Measurements from ENCODE around the gene OR4N2. TPM values are rescaled to one million over a fixed set of nuclear protein-coding genes. Genes with fewer than 3 reads are reported as not detected.
"Not testable (repeated sequence)": the region's sequence is repeated elsewhere in the genome, so short reads cannot be mapped to it uniquely, and the experiment has no call there.

The OR4N2 gene, protein sequence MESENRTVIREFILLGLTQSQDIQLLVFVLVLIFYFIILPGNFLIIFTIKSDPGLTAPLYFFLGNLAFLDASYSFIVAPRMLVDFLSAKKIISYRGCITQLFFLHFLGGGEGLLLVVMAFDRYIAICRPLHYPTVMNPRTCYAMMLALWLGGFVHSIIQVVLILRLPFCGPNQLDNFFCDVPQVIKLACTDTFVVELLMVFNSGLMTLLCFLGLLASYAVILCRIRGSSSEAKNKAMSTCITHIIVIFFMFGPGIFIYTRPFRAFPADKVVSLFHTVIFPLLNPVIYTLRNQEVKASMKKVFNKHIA
- polyA plus RNA-seq (2013): not detected in 2 replicates

DNA sequence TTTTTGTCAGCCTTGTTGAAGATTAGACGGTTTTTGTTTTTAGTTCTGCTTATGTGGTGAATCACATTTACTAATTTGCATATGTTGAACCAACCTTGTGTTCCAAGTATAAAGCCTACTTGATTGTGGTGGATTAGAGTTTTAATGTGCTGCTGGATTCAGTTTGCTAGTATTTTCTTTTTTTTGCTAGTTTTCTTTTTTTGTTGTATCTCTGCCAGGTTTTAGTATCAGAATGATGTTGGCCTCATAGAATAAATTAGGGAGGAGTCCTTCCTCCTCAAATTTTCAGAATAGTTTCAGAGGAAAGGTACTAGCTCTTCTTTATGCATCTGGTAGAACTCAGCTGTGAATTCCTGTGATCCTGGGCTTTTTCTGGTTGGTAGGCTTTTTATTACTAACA, at the start of gene OR4N2:
TSS of gene OR4N2 (plus strand) at position 301 of the 400 bp plus-strand sequence. CDS start 23,679 bp downstream, outside the sequence.
- not testable (repeated sequence) for H4K12ac ChIP-seq (ENCODE audit: low read depth, low read length); H3K4ac ChIP-seq (ENCODE audit: low read depth, low read length); H3K27ac ChIP-seq (ENCODE audit: low read depth, low read length); H2AK5ac ChIP-seq (ENCODE audit: low read length); H2AFZ ChIP-seq (ENCODE audit: insufficient read depth, low read length, poor library complexity); H3K4me3 ChIP-seq (ENCODE audit: low read depth, low read length); H3K4me2 ChIP-seq (ENCODE audit: low read length); H3K79me2 ChIP-seq (ENCODE audit: control insufficient read depth, insufficient read depth, low read length, poor library complexity); H3K14ac ChIP-seq (ENCODE audit: low read length); H3K79me1 ChIP-seq (ENCODE audit: low read length); H3K36me3 ChIP-seq (ENCODE audit: control insufficient read depth in 1 of 2, insufficient read depth in 2 of 2, low read length in 2 of 2); H2BK120ac ChIP-seq (ENCODE audit: insufficient read depth, low read length, poor library complexity); H2BK5ac ChIP-seq (ENCODE audit: low read depth, low read length, poor library complexity); H3K9ac ChIP-seq (ENCODE audit: low read length); H2BK12ac ChIP-seq (ENCODE audit: low read length); H3K4me1 ChIP-seq (ENCODE audit: control insufficient read depth in 1 of 2, insufficient read depth in 2 of 2, low read length in 2 of 2); DNase-seq; H3K27me3 ChIP-seq (ENCODE audit: insufficient read depth, low read length); H3K23ac ChIP-seq (ENCODE audit: low read length); H4K91ac ChIP-seq (ENCODE audit: low read depth, low read length); H4K8ac ChIP-seq (ENCODE audit: low read depth, low read length); H3K18ac ChIP-seq (ENCODE audit: low read length)
- WGBS (ENCODE audit: extremely low coverage, insufficient coverage, insufficient read length): no CpG with 5 or more reads among the region's 1 CpG
- peaks cover 16% of the 10 kb centered on the region for H3K9me3 ChIP-seq (ENCODE audit: insufficient read depth, low read depth, low read length)

DNA sequence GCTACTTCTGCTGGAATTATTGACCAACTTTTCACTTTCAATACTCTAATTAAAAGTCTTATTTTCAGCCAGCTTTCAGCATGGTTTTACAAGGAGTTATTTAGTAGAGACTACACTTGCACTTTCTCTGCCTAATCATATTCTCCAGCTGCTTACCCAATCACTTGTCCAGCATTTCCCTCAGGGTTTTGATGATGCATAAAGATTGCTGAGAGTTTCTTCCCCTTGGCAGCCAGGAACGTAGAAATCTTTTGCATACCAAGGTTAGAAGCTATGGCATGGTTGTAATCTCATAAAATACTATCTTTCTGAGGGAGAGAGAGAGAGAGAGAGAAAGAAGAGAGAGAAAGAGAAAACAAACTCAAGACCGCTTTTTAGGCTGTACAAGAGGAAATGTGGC, 49.4 kb upstream of the OR4N2 start:
- WGBS (ENCODE audit: extremely low coverage, insufficient coverage, insufficient read length): no CpG with 5 or more reads among the region's 2 CpGs
- no peaks in the 10 kb centered on the region for H3K79me1 ChIP-seq (ENCODE audit: low read length)

DNA sequence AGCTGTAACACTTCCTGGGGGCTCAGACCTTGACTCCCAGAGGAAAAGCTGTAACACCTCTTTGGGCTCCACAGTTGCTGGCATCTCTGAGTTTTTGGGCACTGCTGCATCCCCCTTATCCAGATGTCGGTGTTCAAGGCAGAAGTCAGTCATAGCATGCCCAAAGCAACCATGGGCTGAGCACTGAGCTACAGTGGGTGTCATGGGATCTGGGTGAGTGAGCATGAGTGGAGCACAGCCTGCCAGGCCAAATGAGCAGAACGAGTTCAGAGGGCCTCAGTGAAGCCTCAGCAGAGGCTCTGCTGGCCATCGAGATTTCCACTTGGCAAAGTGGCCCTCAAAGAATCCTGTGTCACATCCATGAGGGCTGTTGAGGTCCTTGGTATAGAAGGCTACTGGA, 32.1 kb upstream of the OR4N2 start:
- H2BK5ac ChIP-seq (ENCODE audit: low read depth, low read length, poor library complexity); H2AK5ac ChIP-seq (ENCODE audit: low read length); H3K27ac ChIP-seq (ENCODE audit: low read depth, low read length); H3K4me2 ChIP-seq (ENCODE audit: low read length); H2AFZ ChIP-seq (ENCODE audit: insufficient read depth, low read length, poor library complexity); H3K14ac ChIP-seq (ENCODE audit: low read length); H2BK12ac ChIP-seq (ENCODE audit: low read length); H3K4ac ChIP-seq (ENCODE audit: low read depth, low read length); H4K8ac ChIP-seq (ENCODE audit: low read depth, low read length); H3K4me1 ChIP-seq (ENCODE audit: control insufficient read depth in 1 of 2, insufficient read depth in 2 of 2, low read length in 2 of 2); H4K91ac ChIP-seq (ENCODE audit: low read depth, low read length); DNase-seq; H3K9me3 ChIP-seq (ENCODE audit: insufficient read depth, low read depth, low read length); H3K27me3 ChIP-seq (ENCODE audit: insufficient read depth, low read length); H3K9ac ChIP-seq (ENCODE audit: low read length); H3K79me2 ChIP-seq (ENCODE audit: control insufficient read depth, insufficient read depth, low read length, poor library complexity); H3K79me1 ChIP-seq (ENCODE audit: low read length); H3K18ac ChIP-seq (ENCODE audit: low read length); H2BK120ac ChIP-seq (ENCODE audit: insufficient read depth, low read length, poor library complexity); H3K36me3 ChIP-seq (ENCODE audit: control insufficient read depth in 1 of 2, insufficient read depth in 2 of 2, low read length in 2 of 2); H3K23ac ChIP-seq (ENCODE audit: low read length); H3K4me3 ChIP-seq (ENCODE audit: low read depth, low read length): not testable (repeated sequence)
- no CpG with 5 or more reads among the region's 3 CpGs for WGBS (ENCODE audit: extremely low coverage, insufficient coverage, insufficient read length)
- H4K12ac ChIP-seq (ENCODE audit: low read depth, low read length): peak overlapping the region; percentile 26

More for the DNA sequence above, 49.4 kb upstream of the OR4N2 start:
- H3K23ac ChIP-seq (ENCODE audit: low read length): no peak overlapping the region
- H2BK120ac ChIP-seq (ENCODE audit: insufficient read depth, low read length, poor library complexity): no peak overlapping the region
- H3K27me3 ChIP-seq (ENCODE audit: insufficient read depth, low read length): no peaks in the 10 kb centered on the region
- no peaks in the 10 kb centered on the region for H3K4me1 ChIP-seq (ENCODE audit: control insufficient read depth in 1 of 2, insufficient read depth in 2 of 2, low read length in 2 of 2)
- H2BK5ac ChIP-seq (ENCODE audit: low read depth, low read length, poor library complexity): no peak overlapping the region
- H4K8ac ChIP-seq (ENCODE audit: low read depth, low read length): no peak overlapping the region
- no peak overlapping the region for H3K4me2 ChIP-seq (ENCODE audit: low read length)
- no peak overlapping the region for H3K9ac ChIP-seq (ENCODE audit: low read length)
- H3K4ac ChIP-seq (ENCODE audit: low read depth, low read length): no peak overlapping the region
- H2BK12ac ChIP-seq (ENCODE audit: low read length): no peak overlapping the region
- no peak overlapping the region for H2AFZ ChIP-seq (ENCODE audit: insufficient read depth, low read length, poor library complexity)
- H3K14ac ChIP-seq (ENCODE audit: low read length): no peak overlapping the region
- H3K18ac ChIP-seq (ENCODE audit: low read length): no peak overlapping the region
- H3K9me3 ChIP-seq (ENCODE audit: insufficient read depth, low read depth, low read length): no peaks in the 10 kb centered on the region
- no peak overlapping the region for H4K12ac ChIP-seq (ENCODE audit: low read depth, low read length)
- DNase-seq: peak; percentile 88 to 98
- H3K36me3 ChIP-seq (ENCODE audit: control insufficient read depth in 1 of 2, insufficient read depth in 2 of 2, low read length in 2 of 2): no peaks in the 10 kb centered on the region
- H3K4me3 ChIP-seq (ENCODE audit: low read depth, low read length): no peak overlapping the region
- no peaks in the 10 kb centered on the region for H3K79me2 ChIP-seq (ENCODE audit: control insufficient read depth, insufficient read depth, low read length, poor library complexity)
- no peak overlapping the region for H2AK5ac ChIP-seq (ENCODE audit: low read length)
- no peak overlapping the region for H4K91ac ChIP-seq (ENCODE audit: low read depth, low read length)
- no peak overlapping the region for H3K27ac ChIP-seq (ENCODE audit: low read depth, low read length)

DNA sequence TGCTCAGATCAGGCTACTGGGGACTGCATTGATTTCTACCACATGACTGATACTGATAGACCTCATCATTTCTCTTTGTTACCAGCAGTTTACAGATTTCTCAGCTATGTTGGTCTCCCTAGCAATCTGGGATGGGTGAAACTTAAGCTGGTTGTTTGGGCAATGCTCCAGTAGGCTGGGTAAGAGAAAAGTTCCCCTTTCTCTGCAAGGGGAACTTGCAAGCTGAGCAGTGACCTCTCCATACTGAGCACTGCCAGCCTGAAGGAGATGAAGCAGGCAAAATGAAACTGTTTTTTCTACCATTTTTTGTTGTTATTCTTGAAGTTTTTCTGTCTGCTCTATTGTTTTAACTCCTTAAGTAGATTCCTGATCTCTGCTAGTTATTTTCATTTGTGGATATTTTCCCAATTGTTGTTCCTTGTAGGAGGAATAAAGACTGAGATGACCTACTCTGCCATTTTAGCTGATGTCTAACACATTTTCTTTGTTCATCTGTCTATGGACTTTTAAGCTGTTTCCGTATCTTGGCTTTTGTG, 31.6 kb upstream of the OR4N2 start:
- H3K4me3 ChIP-seq (ENCODE audit: low read depth, low read length): no peak overlapping the region
- no peak overlapping the region for H2BK120ac ChIP-seq (ENCODE audit: insufficient read depth, low read length, poor library complexity)
- H3K79me1 ChIP-seq (ENCODE audit: low read length): no peaks in the 10 kb centered on the region
- H4K12ac ChIP-seq (ENCODE audit: low read depth, low read length): no peak overlapping the region
- H3K14ac ChIP-seq (ENCODE audit: low read length): no peak overlapping the region
- no peak overlapping the region for H3K18ac ChIP-seq (ENCODE audit: low read length)
- no peak overlapping the region for H3K9ac ChIP-seq (ENCODE audit: low read length)
- no peak overlapping the region for H4K8ac ChIP-seq (ENCODE audit: low read depth, low read length)
- no peaks in the 10 kb centered on the region for H3K79me2 ChIP-seq (ENCODE audit: control insufficient read depth, insufficient read depth, low read length, poor library complexity)
- peaks cover 9% of the 10 kb centered on the region for H3K9me3 ChIP-seq (ENCODE audit: insufficient read depth, low read depth, low read length)
- no peak overlapping the region for H2BK12ac ChIP-seq (ENCODE audit: low read length)
- no peak overlapping the region for H2AK5ac ChIP-seq (ENCODE audit: low read length)
- no peaks in the 10 kb centered on the region for H3K27me3 ChIP-seq (ENCODE audit: insufficient read depth, low read length)
- H3K4me2 ChIP-seq (ENCODE audit: low read length): no peak overlapping the region
- no peak overlapping the region for H2AFZ ChIP-seq (ENCODE audit: insufficient read depth, low read length, poor library complexity)
- no peak overlapping the region for H3K4ac ChIP-seq (ENCODE audit: low read depth, low read length)
- H3K36me3 ChIP-seq (ENCODE audit: control insufficient read depth in 1 of 2, insufficient read depth in 2 of 2, low read length in 2 of 2): no peaks in the 10 kb centered on the region
- WGBS (ENCODE audit: extremely low coverage, insufficient coverage, insufficient read length): no CpG with 5 or more reads among the region's 1 CpG
- no peak overlapping the region for H4K91ac ChIP-seq (ENCODE audit: low read depth, low read length)
- no peak for DNase-seq
- H3K4me1 ChIP-seq (ENCODE audit: control insufficient read depth in 1 of 2, insufficient read depth in 2 of 2, low read length in 2 of 2): no peaks in the 10 kb centered on the region
- no peak overlapping the region for H3K23ac ChIP-seq (ENCODE audit: low read length)
- no peak overlapping the region for H2BK5ac ChIP-seq (ENCODE audit: low read depth, low read length, poor library complexity)
- H3K27ac ChIP-seq (ENCODE audit: low read depth, low read length): no peak overlapping the region
